HEK293T (cell line): Measurements from ENCODE around the gene PLSCR4.

Source experiments
- CTCF ChIA-PET: fragments of 350-600 bp; formaldehyde crosslinking; extraction: SDS; loops from one replicate; lab custom pipeline; 2021; ENCODE audit warnings: antibody characterized with exemption, inconsistent platforms; lab: Yijun Ruan, JAX
- POLR2A ChIA-PET: fragments of 350-600 bp; formaldehyde crosslinking; extraction: SDS; loops from one replicate; lab custom pipeline; 2020; ENCODE audit warnings: antibody characterized with exemption, inconsistent platforms; lab: Yijun Ruan, JAX
- DNase-seq: peaks from one replicate; pipeline ENCODE4 v3.0.0; 2012; ENCODE audit warnings: mixed read lengths; ENCODE audit errors: extremely low spot score
- ARNT ChIP-seq: fragments of 450-650 bp; IDR thresholded peaks from 2 replicates; pipeline ENCODE4 v1.6.1; 2017; ENCODE audit warnings: mild to moderate bottlenecking
- BHLHE40 ChIP-seq: fragments of 450-650 bp; IDR thresholded peaks from 2 replicates; pipeline ENCODE4 v1.6.1; 2016; ENCODE audit warnings: mild to moderate bottlenecking, moderate library complexity, borderline replicate concordance
- CTBP1 ChIP-seq: fragments of 450-650 bp; IDR thresholded peaks from 2 replicates; pipeline ENCODE4 v1.6.1; 2016; ENCODE audit warnings: borderline replicate concordance
- ELF4 ChIP-seq: fragments of 450-650 bp; IDR thresholded peaks from 2 replicates; pipeline ENCODE4 v1.6.1; 2017; ENCODE audit warnings: antibody characterized with exemption
- FOXA1 ChIP-seq: fragments of 450-650 bp; IDR thresholded peaks from 2 replicates; pipeline ENCODE4 v1.6.1; 2016; ENCODE audit warnings: mild to moderate bottlenecking
- FOXK2 ChIP-seq: fragments of 450-650 bp; IDR thresholded peaks from 2 replicates; pipeline ENCODE4 v1.6.1; 2016; ENCODE audit warnings: mild to moderate bottlenecking
- FOXM1 ChIP-seq: fragments of 450-650 bp; IDR thresholded peaks from 2 replicates; pipeline ENCODE4 v1.6.1; 2017; ENCODE audit warnings: mild to moderate bottlenecking, borderline replicate concordance
- HDGF ChIP-seq: fragments of 450-650 bp; IDR thresholded peaks from 2 replicates; pipeline ENCODE4 v1.6.1; 2017; ENCODE audit warnings: antibody characterized with exemption, borderline replicate concordance
- L3MBTL2 ChIP-seq: fragments of 450-650 bp; conservative IDR thresholded peaks from 2 replicates; pipeline ENCODE4 v1.6.1; 2016; ENCODE audit warnings: mild to moderate bottlenecking
- LEF1 ChIP-seq: fragments of 450-650 bp; IDR thresholded peaks from 2 replicates; pipeline ENCODE4 v1.6.1; 2017; ENCODE audit warnings: mild to moderate bottlenecking, borderline replicate concordance
- NFRKB ChIP-seq: fragments of 450-650 bp; IDR thresholded peaks from 2 replicates; pipeline ENCODE4 v1.6.1; 2016; ENCODE audit warnings: mild to moderate bottlenecking, moderate library complexity
- SP1 ChIP-seq: fragments of 450-650 bp; IDR thresholded peaks from 2 replicates; pipeline ENCODE4 v1.6.1; 2017
- SUZ12 ChIP-seq: fragments of 450-650 bp; IDR thresholded peaks from 2 replicates; pipeline ENCODE4 v1.6.1; 2016; ENCODE audit warnings: mild to moderate bottlenecking
- TARDBP ChIP-seq: fragments of 450-650 bp; IDR thresholded peaks from 2 replicates; pipeline ENCODE4 v1.6.1; 2016
- ZNF384 ChIP-seq: fragments of 450-650 bp; IDR thresholded peaks from 2 replicates; pipeline ENCODE4 v1.6.1; 2016
- TF ChIP-seq, protein P1 (sequence below): fragments of 450-650 bp; IDR thresholded peaks from 2 replicates; pipeline ENCODE4 v1.6.1; 2016

The PLSCR4 gene

GRCh38 chr3:146177072-146177471, 73.8 kb downstream of the PLSCR4 start:
- no peak for DNase-seq
- TF ChIP-seq ELF4, result no peak
- TF ChIP-seq FOXA1, result no peak
- TF ChIP-seq HDGF, result no peak
- no peak for TF ChIP-seq SP1
- TF ChIP-seq ARNT, result no peak
- TF ChIP-seq TARDBP, result no peak
- no peak for TF ChIP-seq CTBP1
- TF ChIP-seq BHLHE40, result no peak
- TF ChIP-seq SUZ12, result no peak
- TF ChIP-seq, protein P1, sequence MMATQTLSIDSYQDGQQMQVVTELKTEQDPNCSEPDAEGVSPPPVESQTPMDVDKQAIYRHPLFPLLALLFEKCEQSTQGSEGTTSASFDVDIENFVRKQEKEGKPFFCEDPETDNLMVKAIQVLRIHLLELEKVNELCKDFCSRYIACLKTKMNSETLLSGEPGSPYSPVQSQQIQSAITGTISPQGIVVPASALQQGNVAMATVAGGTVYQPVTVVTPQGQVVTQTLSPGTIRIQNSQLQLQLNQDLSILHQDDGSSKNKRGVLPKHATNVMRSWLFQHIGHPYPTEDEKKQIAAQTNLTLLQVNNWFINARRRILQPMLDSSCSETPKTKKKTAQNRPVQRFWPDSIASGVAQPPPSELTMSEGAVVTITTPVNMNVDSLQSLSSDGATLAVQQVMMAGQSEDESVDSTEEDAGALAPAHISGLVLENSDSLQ, result no peak
- TF ChIP-seq ZNF384, result no peak
- no peak for TF ChIP-seq FOXM1
- TF ChIP-seq FOXK2, result no peak
- no peak for TF ChIP-seq NFRKB
- TF ChIP-seq LEF1, result no peak
- TF ChIP-seq L3MBTL2, result no peak
- CTCF ChIA-PET, result no interaction called here
- POLR2A ChIA-PET, result interaction anchor here (2.5 kb wide), 1 partner anchor 17 kb away, joined by 5 read pairs; the partner anchor contains the start of gene PLOD2

- POLR2A ChIA-PET, result interaction anchor here (1.2 kb wide), 1 partner anchor 11 kb away, joined by 3 read pairs; the partner anchor contains the start of gene PLOD2
These were observed 78.3 kb downstream of the PLSCR4 start for GRCh38 chr3:146172586-146172985.

GRCh38 chr3:146170591-146170990, 80.3 kb downstream of the PLSCR4 start:
- no peak for DNase-seq
- no peak for TF ChIP-seq FOXA1
- TF ChIP-seq L3MBTL2, result no peak
- TF ChIP-seq BHLHE40, result no peak
- TF ChIP-seq FOXM1, result no peak
- TF ChIP-seq HDGF, result no peak
- no peak for TF ChIP-seq SUZ12
- TF ChIP-seq, protein P1, result no peak
- TF ChIP-seq ARNT, result no peak
- no peak for TF ChIP-seq CTBP1
- no peak for TF ChIP-seq ZNF384
- no peak for TF ChIP-seq FOXK2
- TF ChIP-seq ELF4, result no peak
- no peak for TF ChIP-seq TARDBP
- TF ChIP-seq SP1, result no peak
- no peak for TF ChIP-seq LEF1
- ChIA-PET CTCF (no interaction called here), POLR2A (interaction anchor here (1.9 kb wide), 1 partner anchor 10 kb away, joined by 10 read pairs; the partner anchor contains the start of gene PLOD2)

More at GRCh38 chr3:146172586-146172985, 78.3 kb downstream of the PLSCR4 start:
- CTCF ChIA-PET, result interaction anchor here (0.5 kb wide), 1 partner anchor 17 kb away, joined by 3 read pairs; no protein-coding TSS in a partner anchor
- DNase-seq, result no peak
- TF ChIP-seq FOXA1 (no peak), SP1 (no peak), NFRKB (no peak), ZNF384 (no peak), ELF4 (no peak)

DNA sequence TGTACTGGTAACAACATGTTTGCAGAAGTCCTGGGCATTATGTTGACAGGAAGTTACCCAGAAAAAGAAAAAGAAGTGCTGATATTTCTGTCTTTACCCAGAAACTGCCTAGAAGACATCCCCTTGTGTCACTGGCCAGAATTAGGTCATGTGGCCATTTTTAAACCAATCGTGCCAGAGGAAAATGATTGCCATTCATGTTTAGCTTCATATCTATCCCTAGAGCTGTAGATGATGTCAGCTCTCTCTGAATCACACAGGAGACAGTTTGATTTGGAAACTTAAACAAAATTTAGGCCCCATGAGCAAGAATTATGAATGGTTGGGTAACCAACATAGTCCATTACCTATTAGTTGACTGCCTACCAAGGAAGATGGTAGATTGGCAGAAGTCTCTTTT, 81.0 kb downstream of the PLSCR4 start:
- ChIA-PET POLR2A (interaction anchor here (1.9 kb wide), 1 partner anchor 9 kb away, joined by 10 read pairs; the partner anchor contains the start of gene PLOD2), CTCF (no interaction called here)
- no peak for TF ChIP-seq NFRKB
- TF ChIP-seq, protein P1, result no peak
- no peak for TF ChIP-seq HDGF
- TF ChIP-seq L3MBTL2, result no peak
- no peak for TF ChIP-seq FOXA1
- no peak for TF ChIP-seq FOXM1
- no peak for TF ChIP-seq ARNT
- TF ChIP-seq ELF4, result no peak
- no peak for TF ChIP-seq SP1
- no peak for TF ChIP-seq BHLHE40
- no peak for TF ChIP-seq FOXK2
- TF ChIP-seq CTBP1, result no peak
- TF ChIP-seq ZNF384, result no peak
- no peak for TF ChIP-seq TARDBP
- no peak for TF ChIP-seq SUZ12
- no peak for TF ChIP-seq LEF1
- DNase-seq, result no peak

DNA sequence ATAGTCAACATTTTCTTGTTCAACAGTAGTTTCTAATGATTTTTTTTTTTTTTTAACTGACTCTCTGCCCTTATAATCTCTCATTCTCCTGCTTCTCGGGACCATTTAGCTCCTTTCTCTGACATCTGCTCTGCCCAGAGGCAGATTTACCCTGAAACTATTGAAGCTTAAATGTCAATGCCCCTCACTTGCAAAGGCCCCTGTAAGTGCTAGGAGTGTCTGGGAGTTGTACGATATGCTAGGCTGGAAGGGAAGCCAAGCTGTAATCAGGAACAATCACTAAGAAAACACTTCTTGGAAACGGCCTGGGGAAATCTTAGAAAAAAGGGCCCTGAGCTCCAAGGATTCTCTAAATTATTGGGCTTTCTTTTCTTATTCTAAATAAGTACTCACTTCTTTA, 84.1 kb downstream of the PLSCR4 start:
- TF ChIP-seq CTBP1, result no peak
- no peak for TF ChIP-seq L3MBTL2
- no peak for TF ChIP-seq ELF4
- TF ChIP-seq BHLHE40, result no peak
- no peak for TF ChIP-seq FOXA1
- TF ChIP-seq, protein P1, result no peak
- no peak for TF ChIP-seq LEF1
- no peak for TF ChIP-seq ZNF384
- no peak for TF ChIP-seq SP1
- TF ChIP-seq FOXM1, result no peak
- TF ChIP-seq FOXK2, result no peak

More for the DNA sequence above, 84.1 kb downstream of the PLSCR4 start:
- no peak for DNase-seq
- CTCF ChIA-PET, result interaction anchor here (1.8 kb wide), 1 partner anchor 11 kb away, joined by 5 read pairs; no protein-coding TSS in a partner anchor
- POLR2A ChIA-PET, result interaction anchor here (1.2 kb wide), 1 partner anchor 94 kb away, joined by 3 read pairs; no protein-coding TSS in a partner anchor
